SKM-1 (cell line): ENCODE measurements around the gene HTR4.

ENCODE experiments used
- DNase-seq: peaks from one replicate; lab custom pipeline; 2025; ENCODE audit not compliant: unreplicated experiment; lab: John Stamatoyannopoulos, UW

Gene HTR4

DNA sequence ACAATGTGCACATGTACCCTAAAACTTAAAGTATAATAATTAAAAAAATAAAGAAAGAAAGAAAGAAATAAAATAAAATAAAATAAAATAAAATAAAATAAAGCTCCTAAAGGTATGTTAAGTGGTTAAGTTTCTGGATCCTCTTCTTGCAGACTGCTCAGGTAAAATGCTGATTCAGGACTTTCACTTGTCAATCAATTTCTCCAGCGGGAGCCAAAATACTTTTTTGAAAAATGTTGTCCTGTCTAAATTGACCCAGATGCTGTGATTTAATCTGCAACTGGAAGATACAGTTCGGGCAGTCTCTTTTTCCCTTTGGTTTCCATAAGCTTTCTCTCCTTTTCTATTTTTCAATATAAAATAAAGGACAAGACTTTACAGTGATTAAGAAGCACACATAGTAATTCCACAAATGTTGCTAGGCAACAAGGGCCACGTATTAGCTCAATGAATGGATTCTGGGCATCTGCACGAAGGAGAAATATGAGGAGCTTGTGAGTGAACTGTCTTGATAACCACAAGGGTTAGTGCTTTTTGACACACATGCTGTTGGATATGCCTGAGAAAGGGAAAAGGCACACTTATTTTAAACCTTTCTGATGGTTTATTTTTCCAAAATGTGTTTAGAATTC is 38.6 kb downstream of the HTR4 start:
- DNase-seq = no peak

DNA sequence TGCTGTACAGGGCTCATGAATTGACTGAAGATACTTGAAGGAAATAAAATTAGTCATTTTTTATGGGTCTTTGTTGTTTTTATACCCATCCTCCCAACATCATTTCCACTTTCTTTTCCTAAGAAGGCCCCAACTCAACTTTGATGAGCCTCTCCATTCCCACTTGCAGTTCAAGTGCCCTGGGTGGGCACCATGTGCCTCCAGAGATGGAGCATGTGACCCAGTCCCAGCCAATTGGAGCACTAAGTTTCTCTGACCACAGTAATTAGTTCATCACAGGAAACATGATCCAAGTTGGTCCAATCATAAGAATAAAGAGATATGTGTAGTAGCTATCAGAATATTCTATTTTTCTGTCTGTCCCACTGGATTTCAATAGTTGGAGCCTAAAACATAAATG is 46.9 kb downstream of the HTR4 start:
- no peak for DNase-seq

DNA sequence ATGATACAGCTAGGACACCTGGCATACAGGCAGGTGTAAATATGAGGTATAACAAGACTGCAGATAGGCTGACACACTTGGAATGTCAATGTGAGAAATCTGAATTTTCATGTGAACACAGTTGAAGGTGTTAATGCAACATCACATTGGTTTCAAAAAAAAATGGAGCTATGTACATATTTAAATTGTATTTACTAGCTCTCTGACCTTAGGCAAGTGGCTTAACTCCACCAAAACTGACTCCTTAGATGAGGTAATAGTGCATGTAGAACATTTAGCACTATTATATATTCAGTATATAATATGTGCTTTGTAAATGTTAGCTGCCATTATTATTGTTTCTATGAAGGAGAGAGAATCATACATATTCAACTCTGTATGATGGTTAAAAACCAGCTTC is 48.0 kb downstream of the HTR4 start:
- DNase-seq = no peak

DNA sequence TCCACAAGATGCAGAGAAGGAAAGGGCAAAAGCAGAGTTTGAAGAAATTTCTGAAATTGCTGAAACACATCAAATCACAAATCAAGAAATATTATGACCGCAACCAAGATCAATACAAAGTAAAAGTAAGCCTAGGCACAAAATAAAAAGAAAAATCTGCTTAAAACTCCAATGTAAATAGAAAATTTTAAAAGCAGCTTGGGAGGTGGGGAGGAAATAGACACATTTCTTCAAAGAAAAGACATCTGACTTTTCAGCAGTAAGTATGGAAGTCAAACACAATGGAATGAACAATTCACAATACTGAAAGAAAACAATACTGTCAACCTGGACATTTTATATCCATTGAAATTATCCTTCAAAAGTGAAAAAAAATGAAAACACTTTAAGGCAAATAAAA is 55.1 kb downstream of the HTR4 start:
- DNase-seq = no peak

DNA sequence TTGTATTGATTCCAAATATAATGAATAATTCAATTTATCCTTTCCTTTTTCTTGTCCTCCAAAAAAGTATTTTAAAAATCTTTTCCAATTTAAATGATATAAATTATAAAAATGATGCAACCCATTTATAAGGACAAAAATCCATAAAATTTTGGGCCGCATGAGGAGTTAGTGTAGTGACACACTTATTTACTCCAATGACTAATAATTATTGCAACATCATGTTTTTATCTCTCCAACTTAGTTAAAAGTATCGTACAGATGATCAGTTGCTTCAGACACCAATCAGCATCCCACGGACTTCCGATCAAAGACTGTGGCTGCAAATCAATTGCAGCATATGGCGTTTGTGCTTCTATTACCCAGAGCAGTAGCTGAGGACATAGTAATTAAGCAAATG is 58.6 kb downstream of the HTR4 start:
- DNase-seq = no peak

DNA sequence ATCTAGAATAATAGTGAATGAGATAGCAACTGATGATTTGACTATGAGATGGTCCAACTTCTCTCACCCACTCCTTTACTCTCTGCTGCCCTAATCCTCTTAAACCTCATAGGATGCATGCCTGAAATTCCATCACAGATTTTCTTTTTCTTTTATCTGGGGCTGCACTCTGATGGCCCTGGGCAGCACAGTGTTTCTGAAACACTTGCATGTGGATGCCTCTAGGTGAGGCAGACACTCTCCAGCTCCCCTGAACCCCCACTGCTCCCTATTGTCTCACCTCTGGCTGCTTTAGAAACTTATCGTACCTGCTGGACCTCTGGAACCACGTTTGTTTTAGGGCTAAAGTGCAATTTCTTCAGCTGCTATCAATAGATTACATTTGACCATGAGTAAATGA is 67.5 kb downstream of the HTR4 start:
- no peak for DNase-seq

DNA sequence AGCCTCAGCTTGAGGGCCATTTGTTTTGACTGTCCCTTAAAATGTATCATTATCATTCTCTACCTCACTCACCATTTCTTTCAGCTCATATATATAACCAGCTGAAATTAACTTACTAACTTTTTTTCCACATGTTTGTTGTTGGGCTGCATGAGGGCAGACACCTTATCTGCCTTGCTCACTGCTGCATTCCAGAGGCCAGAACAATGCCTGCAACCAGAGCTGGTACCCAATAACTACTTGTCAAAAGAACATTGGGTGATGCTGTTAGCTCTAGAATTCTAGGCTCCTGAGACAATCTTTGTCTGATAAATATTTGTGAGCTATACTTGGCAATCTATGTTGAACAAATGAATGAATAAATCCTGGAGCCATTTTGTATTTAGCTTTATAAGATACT is 68.3 kb downstream of the HTR4 start:
- DNase-seq = no peak

DNA sequence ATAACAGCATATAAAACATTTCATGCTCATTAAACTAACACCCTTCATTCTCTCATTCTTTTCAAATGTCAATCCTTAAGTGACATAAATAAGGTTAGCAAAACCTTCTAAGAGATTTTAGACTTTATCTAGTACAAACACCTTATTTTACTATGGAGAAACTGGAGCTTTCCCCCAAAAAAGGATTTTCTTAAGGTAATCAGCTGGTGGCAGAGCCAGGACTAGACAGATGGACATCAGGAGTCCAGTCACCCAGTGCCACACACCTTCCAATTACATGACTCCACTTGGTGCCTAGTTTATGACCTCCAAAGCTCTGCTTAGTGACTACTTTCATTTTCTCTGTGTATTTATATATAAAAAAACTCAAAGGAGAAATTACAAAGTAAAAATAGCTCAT is 70.2 kb downstream of the HTR4 start:
- DNase-seq = no peak

DNA sequence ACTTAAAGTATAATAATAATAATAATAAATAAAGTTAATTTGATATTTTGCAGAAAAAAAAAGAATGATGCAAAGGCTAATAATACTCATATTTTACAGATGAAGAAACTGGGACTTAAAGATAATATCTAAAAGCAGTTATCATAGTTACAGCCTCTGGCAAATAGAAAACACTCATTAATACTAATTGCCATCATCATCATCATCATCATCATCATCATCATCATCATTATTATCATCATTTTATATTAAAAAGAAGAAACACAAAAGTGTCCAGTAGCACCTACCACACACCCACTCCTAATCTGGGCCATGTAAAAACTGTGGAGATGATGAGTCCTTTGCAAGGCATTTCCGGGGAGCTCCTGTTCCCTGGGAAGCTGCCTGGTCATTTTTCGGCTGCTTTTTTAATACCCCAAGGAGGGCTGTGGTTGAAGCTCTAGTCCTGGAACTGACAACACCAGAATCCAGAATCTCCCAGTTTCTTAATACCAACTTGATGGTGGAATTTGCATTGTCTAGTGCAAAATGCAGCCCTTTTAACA is 70.8 kb downstream of the HTR4 start:
- DNase-seq = no peak

DNA sequence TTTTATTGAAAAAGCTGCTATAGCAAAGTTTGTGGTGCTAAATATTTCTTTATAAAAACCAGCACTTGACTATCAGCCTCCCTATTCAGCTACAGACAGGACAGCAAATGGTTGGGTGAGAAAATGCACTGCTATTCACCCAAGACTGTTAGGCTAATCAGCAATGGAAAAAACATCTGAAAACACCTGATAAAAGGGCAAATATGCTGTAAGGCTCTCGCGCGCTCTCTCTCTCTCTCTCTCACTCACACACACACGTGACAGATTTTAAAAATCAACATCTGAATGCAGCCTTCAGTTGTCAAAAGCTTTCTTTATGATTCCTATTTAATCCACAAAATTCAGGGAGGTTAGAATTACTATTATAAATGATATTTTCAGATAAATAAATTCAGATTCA is 80.2 kb downstream of the HTR4 start:
- no peak for DNase-seq

DNA sequence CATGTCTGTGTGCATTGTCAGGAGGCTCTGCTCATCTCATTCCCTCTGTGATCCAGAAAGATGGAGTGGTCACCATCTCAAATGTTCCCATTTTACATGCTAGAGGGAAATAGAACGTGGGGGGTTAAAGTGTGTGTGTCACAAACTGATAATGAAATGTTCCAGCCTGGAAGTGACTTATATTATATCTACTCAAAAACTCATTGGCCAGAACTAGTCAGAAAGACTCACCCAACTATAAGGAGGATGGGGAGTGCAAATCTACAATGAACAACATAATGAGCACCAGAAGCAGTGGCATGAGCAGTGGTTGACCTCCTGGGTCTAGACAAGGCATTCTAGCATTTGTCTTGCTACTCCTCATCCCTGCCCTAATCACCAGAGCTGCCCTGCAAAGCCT is 81.0 kb downstream of the HTR4 start:
- DNase-seq = no peak

DNA sequence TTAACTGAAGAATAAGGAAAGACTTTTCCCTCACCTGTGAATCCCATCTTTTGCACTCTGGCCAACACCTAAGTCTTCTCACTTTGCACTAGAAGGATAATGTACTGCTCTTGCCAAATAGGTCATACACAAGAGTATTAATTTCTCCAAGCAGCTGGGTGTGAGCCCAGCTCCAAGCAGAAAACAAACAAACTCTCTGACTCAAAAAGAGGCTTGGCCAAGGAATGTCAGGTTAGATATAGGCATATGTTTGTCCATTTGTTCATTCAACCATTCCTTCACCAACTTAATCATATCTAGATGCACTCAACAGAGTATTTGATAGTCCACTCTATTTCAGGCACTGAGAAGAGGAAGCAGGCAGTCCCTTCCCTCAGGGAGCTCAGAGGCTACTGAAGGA is 84.4 kb downstream of the HTR4 start:
- DNase-seq = no peak

DNA sequence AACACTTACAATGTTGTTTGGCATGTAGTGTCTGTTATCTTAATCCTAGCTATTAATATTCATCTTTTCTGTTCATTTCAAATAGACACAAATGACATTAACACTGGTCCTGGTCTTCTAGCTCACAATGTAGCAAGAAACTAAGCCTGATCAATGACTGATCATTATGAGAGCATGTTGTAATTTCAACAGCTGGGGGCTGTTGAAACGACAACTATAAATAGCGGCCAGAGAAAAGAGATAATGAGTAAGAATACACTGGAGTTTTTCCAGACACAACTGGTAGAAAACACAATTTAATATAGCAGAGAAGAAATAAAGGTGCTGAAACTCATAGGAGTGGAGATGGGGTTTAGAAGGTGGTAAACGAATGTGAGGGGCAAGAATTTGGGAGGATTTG is 89.2 kb downstream of the HTR4 start:
- no peak for DNase-seq

DNA sequence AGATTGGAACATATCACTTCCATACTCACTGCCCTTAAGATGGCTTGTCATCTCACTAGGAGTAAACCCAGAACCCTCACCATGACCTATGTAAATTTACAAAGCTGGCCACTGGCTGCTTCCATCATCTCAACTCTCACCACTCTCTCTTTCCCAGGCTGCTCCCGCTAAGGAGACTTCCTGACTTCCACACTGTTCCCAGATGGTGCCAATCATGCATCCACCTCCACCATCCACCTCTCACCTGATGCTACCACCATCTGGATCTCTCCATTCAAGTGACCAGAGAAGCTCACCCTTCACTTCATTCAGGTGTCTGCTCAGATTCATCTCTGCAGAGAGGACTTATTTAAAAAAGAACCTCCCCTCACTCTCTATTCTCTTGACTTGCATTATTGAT is 91.3 kb downstream of the HTR4 start:
- no peak for DNase-seq

DNA sequence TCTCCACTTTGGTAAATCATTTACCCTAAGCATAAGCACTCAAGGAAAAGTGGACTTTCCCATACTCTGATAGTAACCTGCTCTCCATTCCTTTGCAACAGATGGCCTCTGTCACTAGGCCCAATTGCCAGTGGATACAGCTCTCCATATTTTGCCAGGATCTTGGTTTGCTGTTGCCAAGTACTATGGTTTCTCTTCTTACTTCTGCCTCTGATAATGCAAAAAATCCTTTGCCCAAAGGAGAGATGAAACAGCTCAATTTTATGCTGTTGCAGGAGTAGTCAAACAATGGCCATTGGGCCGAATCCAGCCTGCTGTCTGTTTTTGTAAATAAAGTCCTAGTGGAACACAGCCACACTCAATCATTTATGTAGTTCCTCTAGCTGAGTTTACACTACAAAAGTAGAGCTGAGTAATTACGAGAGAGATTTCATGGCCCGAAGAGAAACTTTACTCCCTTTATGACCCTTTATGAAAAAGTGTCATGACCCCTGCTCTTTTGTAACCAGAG is 92.5 kb downstream of the HTR4 start:
- DNase-seq = no peak

DNA sequence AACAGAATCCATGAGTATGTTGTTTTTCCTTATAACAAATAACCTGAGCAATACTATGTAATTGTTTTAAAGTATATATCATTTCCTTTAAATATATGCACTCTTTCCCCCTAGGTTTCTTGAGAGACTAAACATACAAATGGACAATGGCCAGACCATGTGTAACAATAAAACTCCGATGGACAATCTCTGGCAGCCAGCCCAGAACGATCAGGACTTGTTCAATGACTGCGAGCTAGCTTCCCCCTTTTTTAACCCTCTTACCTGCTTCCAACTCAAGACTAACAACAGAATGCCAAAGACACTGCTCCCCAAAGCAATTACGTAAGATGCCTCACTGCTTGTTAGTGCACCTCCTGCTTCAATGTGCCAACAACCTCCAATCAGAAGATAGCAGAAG is 94.9 kb downstream of the HTR4 start:
- DNase-seq = no peak

DNA sequence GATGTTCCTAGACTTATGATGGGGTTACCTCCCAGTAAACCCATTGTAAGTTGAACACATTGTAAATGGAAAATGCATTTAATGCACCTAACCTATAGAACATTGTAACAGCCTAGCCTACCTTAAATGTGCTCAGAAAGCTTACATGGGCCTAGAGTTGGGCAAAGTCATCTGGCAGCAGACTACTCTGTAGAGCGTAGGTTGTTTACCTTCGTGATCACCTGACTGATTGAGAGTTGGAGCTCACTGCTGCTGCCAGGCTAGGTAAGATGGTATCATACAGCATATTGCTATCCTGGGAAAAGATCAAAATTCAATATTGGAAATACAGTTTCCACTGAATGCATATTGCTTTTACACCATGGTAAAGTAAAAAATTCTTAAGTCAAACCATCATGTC is 95.4 kb downstream of the HTR4 start:
- DNase-seq = no peak

DNA sequence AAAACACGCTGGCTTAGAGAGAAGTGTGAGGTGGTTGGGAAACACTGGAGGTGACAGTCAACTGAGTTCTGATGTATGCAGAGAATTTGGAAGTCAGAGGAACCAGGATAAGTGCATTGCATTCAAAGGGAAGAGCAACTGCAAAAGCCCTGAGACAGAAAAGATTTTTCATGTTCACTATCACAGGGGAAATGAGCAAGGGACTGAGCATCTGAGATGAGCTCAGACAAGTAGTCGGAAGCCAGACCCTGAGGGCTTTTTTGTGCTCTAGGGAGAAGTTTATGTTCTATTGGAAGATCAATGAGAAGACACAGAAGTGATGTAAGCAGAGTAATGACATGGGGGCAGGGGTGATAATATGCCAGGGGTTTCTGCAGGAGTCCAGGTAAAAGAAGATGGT is 97.5 kb downstream of the HTR4 start:
- DNase-seq = no peak

DNA sequence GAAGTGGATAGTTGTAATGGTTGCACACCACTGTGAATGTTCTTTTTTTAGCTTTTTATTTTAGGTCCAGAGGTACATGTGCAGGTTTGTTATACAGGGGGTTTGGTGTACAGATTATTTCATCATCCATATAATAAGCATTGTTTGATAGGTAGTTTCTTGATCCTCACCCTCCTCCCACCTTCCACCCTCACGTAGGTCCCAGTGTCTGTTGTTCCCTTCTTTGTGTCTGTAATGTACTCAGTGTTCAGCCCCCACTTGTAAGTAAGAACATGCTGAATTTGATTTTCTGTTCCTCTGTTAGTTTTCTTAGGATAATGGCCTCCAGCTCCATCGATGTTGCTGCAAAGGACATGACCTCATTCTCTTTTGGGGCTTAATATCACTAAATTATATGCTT is 99.7 kb downstream of the HTR4 start:
- no peak for DNase-seq

DNA sequence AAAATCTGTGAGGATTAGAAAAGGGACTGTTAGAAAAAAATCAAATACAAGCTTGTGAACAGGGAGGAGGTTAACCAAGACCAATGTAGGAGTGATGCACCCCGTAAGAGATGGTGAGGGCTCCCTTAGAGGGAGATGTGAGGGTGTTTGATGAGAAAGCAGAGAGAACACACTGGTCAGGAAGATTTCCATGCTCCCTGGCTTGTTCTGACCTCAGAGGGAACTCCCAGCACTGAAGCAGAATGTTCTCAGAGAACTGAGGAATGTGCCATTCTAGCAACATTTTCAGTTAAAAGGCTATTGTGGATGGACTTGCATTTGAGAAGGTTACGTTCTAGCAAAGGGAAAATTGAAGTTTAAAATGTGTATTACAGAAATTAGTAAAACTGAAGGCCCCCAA is 110.6 kb downstream of the HTR4 start:
- DNase-seq = no peak

DNA sequence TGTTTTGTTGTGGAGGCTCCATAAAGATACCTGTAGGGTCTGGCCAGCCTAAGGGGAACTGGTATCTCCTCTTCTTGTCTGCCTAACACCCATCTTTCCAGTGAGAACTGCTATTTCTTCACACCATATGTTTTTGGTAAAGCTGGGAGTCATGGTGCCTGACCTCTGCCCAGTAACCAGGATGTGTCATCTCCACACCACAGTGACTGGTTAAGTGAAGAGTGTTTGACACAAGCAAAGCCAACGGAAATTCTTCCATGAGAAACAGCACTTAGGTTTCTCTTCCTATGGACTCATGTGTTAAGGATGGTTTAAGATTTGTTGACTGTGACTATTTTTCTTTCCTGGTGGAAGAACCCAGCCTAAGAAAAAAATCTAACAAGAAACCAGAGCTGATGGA is 111.5 kb downstream of the HTR4 start:
- DNase-seq = no peak

DNA sequence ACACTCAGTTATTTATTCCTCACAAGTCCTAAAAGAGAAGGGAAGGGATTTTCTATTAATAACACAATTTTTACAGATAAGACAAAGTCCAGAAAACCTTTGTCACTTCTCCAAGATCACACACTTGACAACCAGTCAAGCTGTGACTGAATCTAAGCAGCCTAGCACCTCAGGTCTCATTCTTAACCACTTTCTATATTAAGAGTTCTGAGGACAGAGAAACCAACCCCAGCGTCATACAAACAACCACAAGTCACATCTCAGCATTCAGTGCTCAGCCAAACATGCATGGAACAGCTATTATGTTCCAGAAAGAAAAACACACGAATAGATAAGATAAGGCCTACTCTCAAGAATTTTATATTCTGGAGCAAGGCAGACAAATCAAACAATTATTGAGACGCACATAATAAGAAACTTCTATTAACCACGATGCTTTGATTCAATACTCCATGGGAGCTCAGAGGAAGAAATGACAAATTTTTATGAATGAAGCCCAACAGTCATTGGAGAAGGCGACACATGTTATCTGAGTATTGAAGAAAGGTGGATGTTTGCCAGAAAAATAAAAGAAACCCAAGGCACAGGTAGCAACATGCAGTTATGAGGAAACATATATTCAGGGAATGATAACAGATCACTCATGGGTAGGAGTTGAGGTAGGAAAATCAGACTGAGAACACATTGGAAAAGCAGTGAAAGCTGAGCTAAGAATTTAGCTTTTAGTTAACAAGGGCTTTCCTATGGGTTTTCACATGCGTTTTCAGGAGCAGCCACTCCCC is 113.1 kb downstream of the HTR4 start:
- DNase-seq = no peak

DNA sequence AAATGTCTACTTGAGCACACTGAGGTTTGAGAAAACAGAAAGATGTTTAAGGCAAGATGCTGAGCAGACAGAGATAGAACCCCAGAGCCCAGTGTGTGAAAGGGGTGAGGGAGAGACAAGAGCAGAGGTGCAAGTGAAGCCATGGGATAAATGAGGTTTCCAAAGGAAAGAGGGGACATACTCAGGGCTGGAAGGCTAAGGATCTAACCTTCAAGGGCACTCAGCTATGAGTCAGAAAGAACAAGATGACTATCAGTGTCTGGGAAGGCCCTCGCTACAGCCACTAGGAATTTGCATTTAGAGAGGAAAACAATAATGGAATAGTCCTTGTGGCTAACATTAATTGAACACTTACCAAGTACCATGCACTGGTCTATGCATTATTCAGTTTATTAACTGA is 113.7 kb downstream of the HTR4 start:
- no peak for DNase-seq
